Upper lobe of right lung (tissue), 1 donor: ENCODE results near the gene GNG8. TPM values are rescaled to one million over a fixed set of nuclear protein-coding genes. Genes with fewer than 3 reads are reported as not detected.
"Not testable (repeated sequence)": the region's sequence is repeated elsewhere in the genome, so short reads cannot be mapped to it uniquely, and the experiment has no call there.

Source experiments
- ATAC-seq: fragments of 200-7000 bp; cut with Tn5 transposase; one replicate; pipeline ENCODE4 v1.9.1; 2020; ENCODE audit warnings: mild to moderate bottlenecking, moderate library complexity
- DNase-seq: peaks from one replicate; pipeline ENCODE4 v3.0.0-alpha.2; 2020
- H3K27ac ChIP-seq: fragments of 200-600 bp; one replicate; pipeline ENCODE4 v1.8.0; 2022
- H3K27me3 ChIP-seq: fragments of 200-600 bp; one replicate; pipeline ENCODE4 v1.8.0; 2022; ENCODE audit warnings: mild to moderate bottlenecking
- H3K36me3 ChIP-seq: fragments of 200-600 bp; one replicate; pipeline ENCODE4 v1.8.0; 2022
- H3K4me1 ChIP-seq: fragments of 200-600 bp; one replicate; pipeline ENCODE4 v1.8.0; 2022
- H3K4me3 ChIP-seq: fragments of 200-600 bp; one replicate; pipeline ENCODE4 v1.8.0; 2022; ENCODE audit warnings: mild to moderate bottlenecking
- H3K9me3 ChIP-seq: fragments of 200-600 bp; one replicate; pipeline ENCODE4 v1.8.0; 2022
- CTCF ChIP-seq: fragments of 200-600 bp; IDR thresholded peaks from one replicate; pipeline ENCODE4 v1.8.0; 2022; ENCODE audit warnings: antibody characterized with exemption
- intact Hi-C: fragments of 100-400 bp; cut with DNase I; formaldehyde crosslinking; loops from one replicate; pipeline ENCODE4 v1.11.0; 2022
- total RNA-seq: library from RNA; stranded (reverse); fragmentation: NEBNext Ultra II Directional; extraction: Animal tissue kit (Norgen Biotek cat#: 25700); gene quantifications from one replicate; pipeline ENCODE4 v1.2.1, GENCODE V29; 2021
- donor health status: DM: no; HTN: yes; CAD: no; lungs with severe emphysema.

GNG8 gene
- total RNA-seq, 1 donor from 2014 or later: not detected

DNA sequence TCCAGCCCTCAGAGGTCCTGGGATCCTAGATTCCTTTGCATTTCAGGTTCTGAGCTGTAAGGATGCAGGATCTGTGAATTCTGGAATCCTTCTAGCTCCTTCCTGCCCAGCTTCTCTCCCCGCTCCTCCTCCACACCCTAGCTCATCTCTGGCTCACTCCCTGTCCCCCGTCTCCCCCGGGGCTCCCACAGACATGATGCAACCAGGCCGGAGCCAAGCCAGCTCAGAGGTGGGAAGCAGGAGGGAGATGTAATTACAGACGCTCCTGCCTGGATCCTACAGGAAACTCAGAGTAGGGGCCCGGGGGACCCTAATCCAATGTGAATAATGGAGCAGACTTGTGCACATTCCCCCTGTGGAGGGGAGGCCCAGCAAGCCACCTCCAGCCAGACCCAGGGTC, 4.5 kb downstream of the GNG8 start:
- peaks cover 27% of the 10 kb centered on the region for H3K4me1 ChIP-seq
- no peak for ATAC-seq
- no peak overlapping the region for H3K4me3 ChIP-seq
- H3K27ac ChIP-seq: no peak overlapping the region
- H3K9me3 ChIP-seq: no peaks in the 10 kb centered on the region
- peaks cover 21% of the 10 kb centered on the region for H3K27me3 ChIP-seq
- DNase-seq: no peak
- H3K36me3 ChIP-seq: no peaks in the 10 kb centered on the region
- no peak for TF ChIP-seq CTCF
- intact Hi-C loops: no loop called here

- intact Hi-C loops: no loop called here
- peaks cover 21% of the 10 kb centered on the region for H3K27me3 ChIP-seq
- ATAC-seq (no peak), DNase-seq (no peak)
- no peaks in the 10 kb centered on the region for H3K36me3 ChIP-seq
- no peak overlapping the region for H3K27ac ChIP-seq
- H3K4me1 ChIP-seq: peaks cover 34% of the 10 kb centered on the region
- TF ChIP-seq CTCF: no peak
- H3K4me3 ChIP-seq: no peak overlapping the region
- no peaks in the 10 kb centered on the region for H3K9me3 ChIP-seq
Observed at GRCh38 chr19:46630586-46631205, 5.3 kb downstream of the GNG8 start.

DNA sequence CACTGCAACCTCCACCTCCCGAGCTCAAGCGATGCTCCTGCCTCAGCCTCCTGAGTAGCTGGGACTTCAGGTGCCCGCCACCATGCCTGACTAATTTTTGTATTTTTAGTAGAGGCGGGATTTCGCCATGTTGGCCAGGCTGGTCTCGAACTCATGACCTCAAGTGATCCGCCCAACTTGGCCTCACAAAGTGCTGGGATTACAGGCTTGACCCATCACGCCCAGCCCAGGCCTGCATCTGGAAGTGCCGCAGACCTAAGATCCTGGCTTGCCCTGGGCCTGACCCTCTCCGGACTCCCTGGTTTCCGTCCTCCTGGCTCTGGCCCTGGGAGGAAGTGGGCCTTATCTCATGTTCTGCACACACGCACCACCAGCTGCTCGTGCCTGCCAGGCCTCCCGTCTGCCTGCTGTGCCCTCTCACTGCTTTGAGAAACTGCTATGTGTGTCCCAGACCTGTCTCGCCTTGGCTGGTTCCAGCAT, 6.4 kb downstream of the GNG8 start:
- Histone ChIP-seq H3K36me3 (no peaks in the 10 kb centered on the region), H3K4me3 (no peak overlapping the region), H3K27me3 (peaks cover 16% of the 10 kb centered on the region), H3K9me3 (no peaks in the 10 kb centered on the region), H3K27ac (no peak overlapping the region), H3K4me1 (peaks cover 40% of the 10 kb centered on the region)
- intact Hi-C loops: no loop called here
- ATAC-seq (peak; percentile 8), DNase-seq (no peak)
- no peak for TF ChIP-seq CTCF

- intact Hi-C loops, DNase-seq, H3K9me3 ChIP-seq, ATAC-seq, H3K4me3 ChIP-seq, H3K36me3 ChIP-seq, H3K27ac ChIP-seq: not testable (repeated sequence)
- peaks cover 40% of the 10 kb centered on the region for H3K4me1 ChIP-seq
- peaks cover 15% of the 10 kb centered on the region for H3K27me3 ChIP-seq
Observed at GRCh38 chr19:46628970-46629369, 7.0 kb downstream of the GNG8 start.

DNA sequence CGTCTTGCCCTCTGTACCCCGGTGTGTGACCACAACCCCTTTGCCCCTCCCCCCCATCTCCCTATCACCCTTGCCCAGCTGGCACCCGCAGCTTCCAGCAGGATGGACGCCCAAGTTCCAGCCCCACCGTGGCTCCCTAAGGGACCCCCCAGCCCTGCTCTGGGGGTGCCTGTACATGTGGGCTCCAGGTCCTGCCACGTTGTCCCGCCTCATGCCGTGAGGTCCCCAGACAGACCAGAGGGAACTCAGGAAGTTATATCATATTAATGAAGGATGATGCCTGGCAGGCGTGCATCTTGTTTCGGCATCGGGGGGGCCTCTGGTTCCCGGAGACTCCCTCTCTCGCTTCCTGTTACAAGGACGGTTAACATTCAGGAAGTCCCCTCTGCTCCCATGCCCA, 9.6 kb downstream of the GNG8 start:
- intact Hi-C loops: no loop called here
- no peak for DNase-seq
- Histone ChIP-seq H3K27me3 (peaks cover 2% of the 10 kb centered on the region), H3K4me1 (peaks cover 32% of the 10 kb centered on the region), H3K9me3 (no peaks in the 10 kb centered on the region), H3K36me3 (no peaks in the 10 kb centered on the region), H3K4me3 (no peak overlapping the region), H3K27ac (peak overlapping the region; percentile 76)
- no peak for ATAC-seq
- TF ChIP-seq CTCF: no peak

- Histone ChIP-seq H3K9me3 (no peaks in the 10 kb centered on the region), H3K27ac (peak overlapping the region; percentile 76)
- no peak for ATAC-seq
Observed at GRCh38 chr19:46625731-46626130, 10.3 kb downstream of the GNG8 start.

More at GRCh38 chr19:46625731-46626130, 10.3 kb downstream of the GNG8 start:
- no peaks in the 10 kb centered on the region for H3K36me3 ChIP-seq
- intact Hi-C loops: no loop called here
- no peak for TF ChIP-seq CTCF
- peaks cover 33% of the 10 kb centered on the region for H3K4me1 ChIP-seq
- no peak for DNase-seq
- no peaks in the 10 kb centered on the region for H3K27me3 ChIP-seq
- no peak overlapping the region for H3K4me3 ChIP-seq
